GOT3 (cell line): ENCODE measurements around the gene SCN3A.

Experiments used
- DNase-seq: peaks from one replicate; lab custom pipeline; 2025; ENCODE audit warnings: mixed read lengths; lab: John Stamatoyannopoulos, UW

The SCN3A gene

GRCh38 chr2:165203689-165204559, at the start of gene SCN3A:
SCN3A (minus strand) TSS chr2:165204050; CDS start chr2:165176394, 27,656 bp downstream.
- DNase-seq, result no peak

GRCh38 chr2:165253178-165253577, 49.3 kb upstream of the SCN3A start:
- no peak for DNase-seq

- DNase-seq, result no peak
Measured at GRCh38 chr2:165251366-165251765, 47.5 kb upstream of the SCN3A start.

DNA sequence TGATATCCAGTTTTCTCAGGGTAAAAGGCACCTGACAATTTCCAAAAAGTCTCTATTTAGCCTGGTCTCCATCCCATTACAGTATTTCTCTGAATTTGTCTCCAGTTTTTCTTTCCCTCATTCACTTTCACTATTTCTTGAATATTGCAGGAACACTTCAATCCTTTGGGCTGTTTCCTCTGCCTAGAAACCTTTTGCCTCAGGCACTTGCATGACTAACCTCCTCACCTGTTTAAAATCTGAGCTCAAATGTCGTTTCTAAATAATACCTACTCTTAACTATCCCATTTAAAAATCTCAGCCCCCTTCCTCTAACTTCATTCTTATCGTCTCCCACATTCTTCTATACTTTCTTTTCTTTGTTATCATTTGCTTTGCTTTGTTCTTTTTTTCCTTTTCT, 44.4 kb upstream of the SCN3A start:
- no peak for DNase-seq

GRCh38 chr2:165245081-165245793, 41.4 kb upstream of the SCN3A start:
- DNase-seq, result no peak

GRCh38 chr2:165240916-165241315, 37.1 kb upstream of the SCN3A start:
- no peak for DNase-seq

DNA sequence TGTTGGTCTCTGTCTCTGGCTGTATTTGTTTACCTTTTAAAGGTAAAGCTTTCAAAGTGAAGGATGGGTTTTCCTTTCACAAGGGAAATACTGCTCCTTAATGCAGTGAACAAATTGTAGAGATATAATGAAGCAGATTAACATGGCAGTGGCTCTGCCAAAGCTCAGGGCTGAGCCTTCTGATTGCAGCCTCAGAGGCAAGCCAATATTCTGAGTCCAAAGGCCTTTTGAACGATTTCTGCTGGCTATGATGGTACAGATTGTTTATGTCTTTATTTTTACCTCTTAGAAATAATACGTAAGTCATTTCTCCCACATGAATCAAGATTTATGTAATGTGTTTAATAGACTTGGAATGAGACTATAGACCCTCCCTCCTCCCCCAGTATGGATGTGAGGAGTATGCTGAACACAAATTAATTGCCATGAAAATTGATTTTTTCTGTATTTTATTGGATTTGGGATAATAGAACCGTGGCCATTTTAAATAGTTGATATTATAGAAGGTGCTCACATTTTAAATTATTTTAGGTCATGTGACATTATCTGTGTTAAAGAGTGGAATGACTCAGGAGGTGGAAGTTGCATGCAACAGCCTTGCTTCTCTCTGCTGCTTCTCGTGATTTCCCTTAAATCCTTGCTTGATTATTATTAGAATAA, 36.1 kb upstream of the SCN3A start:
- no peak for DNase-seq

- DNase-seq, result no peak
Measured at GRCh38 chr2:165239230-165239629, 35.4 kb upstream of the SCN3A start, which contains the start of gene SCN2A. SCN2A (plus strand) TSS chr2:165239414; CDS start chr2:165295824, 56,410 bp downstream.

GRCh38 chr2:165238295-165238694, 34.4 kb upstream of the SCN3A start:
- DNase-seq, result no peak

DNA sequence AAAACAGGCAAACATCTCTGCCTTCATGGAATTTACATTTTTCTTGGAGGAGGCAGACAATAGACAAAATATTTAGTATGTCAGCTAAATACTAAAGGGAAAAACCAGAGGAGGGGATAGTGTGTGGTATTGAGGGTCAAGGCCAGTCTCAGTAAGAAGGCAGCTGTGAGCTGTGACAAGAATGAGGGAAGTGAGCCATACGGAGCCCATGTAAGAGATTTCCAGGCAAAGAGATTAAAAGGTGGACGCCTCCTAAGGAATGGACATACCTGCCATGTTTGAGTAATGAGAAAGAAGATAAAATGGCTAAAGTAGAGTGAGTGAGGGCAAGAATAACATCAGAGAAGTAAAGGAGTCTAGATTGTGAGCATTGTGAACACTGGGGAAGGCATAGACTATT, 33.2 kb upstream of the SCN3A start:
- DNase-seq, result no peak

GRCh38 chr2:165227571-165227970, 23.7 kb upstream of the SCN3A start:
- DNase-seq, result no peak

DNA sequence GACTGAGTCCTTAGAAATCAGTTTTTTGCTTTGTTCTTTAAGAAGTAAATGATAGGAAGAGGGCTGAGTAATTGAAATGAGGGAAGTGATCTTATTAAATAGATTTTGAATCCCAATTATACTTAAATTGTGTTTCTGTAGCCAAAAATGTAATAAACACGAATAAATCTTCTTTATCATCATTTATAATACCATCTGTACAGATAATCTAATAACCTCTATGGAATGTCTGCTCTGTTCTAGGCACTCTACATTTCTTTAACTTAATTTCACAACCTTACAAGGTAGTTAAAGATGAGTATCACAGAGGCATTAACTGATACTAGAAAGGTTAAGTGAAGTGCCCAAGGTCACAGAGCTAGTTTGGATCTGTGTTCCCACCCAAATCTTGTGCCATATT, 21.1 kb upstream of the SCN3A start:
- DNase-seq, result no peak

GRCh38 chr2:165219481-165219880, 15.6 kb upstream of the SCN3A start:
- no peak for DNase-seq

DNA sequence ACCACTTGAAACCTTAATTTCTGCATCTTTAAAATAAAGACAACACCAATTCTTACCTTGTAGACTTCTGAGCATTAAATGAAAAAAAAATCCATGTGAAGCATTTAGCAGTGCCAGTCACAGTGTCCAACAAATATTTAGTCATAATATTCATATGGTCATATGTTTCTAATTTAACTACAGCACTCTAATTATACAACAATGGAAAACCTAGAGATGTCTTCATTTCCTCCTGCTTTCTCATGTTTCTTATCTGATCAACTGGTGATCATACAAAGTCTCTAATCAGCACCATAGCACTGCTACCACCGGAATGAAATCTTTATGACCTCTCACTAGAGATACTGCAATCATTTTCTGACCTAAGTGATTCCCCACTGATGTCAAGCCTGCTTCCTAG, 10.2 kb upstream of the SCN3A start:
- no peak for DNase-seq

DNA sequence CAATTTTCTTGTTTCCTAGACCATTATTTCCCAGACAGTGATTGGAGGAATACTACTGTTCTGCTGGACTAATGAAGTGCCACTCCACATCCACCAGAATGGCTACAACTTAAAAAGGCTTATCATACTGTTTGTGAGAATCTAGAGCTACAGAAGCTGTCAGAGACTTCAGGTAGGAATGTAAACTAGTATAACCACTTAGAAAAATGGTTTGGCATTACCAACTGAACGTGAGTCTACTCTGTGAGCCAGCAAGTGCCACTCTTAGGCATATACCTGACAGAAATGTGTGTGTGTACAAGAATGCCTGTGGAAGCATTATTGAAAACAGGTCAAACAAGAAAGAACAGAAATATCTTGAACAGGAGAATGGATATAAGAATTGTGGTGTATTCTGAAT, 4.2 kb upstream of the SCN3A start:
- no peak for DNase-seq

- DNase-seq, result no peak
Measured at GRCh38 chr2:165205865-165206264, 2.0 kb upstream of the SCN3A start.

DNA sequence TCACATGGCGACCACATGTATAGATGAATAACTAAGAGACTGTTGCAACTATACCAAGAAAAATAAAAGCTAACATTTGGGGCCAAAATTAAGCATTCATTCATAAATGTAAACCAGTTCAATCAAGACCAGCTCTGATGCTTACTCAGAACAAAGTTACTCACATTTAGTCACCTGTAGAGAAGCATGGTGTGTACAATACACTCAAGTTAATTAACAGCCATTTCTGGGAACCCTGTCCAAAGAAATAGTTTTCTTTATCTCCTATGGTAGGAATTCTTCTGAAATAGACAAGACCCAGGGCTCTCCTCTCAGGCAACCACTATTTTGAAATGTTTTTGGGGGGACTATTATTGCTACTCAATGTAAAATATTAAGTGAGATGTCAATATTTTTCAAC, 1.6 kb downstream of the SCN3A start:
- no peak for DNase-seq

DNA sequence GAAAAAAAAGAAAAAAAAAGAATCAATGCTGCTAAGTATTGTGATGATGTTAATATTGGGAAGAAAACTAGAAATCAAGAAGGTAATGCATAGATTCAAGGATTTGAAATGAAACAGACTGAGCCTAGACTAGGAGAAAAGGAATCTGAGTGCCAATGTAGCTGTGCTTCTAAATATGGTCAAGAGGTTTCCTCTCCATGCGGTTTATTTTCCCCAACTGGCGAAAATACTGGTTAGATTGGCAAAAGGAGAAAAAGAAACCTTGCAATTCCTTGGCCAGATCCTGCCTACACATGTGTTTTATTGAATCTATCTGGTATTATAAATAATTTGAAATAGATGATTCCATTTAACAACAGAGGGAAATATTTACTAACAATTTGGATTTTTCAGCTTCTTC, 5.7 kb downstream of the SCN3A start:
- no peak for DNase-seq

DNA sequence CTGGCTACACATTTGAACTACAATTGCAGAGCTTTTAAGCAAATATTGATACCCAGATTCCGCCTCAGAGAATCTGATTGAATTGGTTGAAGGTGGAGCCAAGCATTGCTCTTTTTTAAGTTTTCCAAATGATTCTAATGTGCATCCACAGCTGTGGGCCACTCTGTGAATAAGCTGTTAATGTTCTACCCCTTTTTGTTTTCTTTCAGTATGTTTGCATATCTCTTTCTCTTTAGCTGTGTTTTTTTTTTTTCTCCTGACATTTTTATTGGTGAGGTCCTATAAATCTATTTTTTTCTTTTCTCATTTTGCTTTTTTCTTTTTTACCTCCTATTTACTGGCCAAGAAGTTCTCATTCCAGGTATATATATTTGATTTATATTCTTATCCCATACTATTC, 6.5 kb downstream of the SCN3A start:
- no peak for DNase-seq

- DNase-seq, result no peak
Measured at GRCh38 chr2:165196411-165196810, 7.4 kb downstream of the SCN3A start.

DNA sequence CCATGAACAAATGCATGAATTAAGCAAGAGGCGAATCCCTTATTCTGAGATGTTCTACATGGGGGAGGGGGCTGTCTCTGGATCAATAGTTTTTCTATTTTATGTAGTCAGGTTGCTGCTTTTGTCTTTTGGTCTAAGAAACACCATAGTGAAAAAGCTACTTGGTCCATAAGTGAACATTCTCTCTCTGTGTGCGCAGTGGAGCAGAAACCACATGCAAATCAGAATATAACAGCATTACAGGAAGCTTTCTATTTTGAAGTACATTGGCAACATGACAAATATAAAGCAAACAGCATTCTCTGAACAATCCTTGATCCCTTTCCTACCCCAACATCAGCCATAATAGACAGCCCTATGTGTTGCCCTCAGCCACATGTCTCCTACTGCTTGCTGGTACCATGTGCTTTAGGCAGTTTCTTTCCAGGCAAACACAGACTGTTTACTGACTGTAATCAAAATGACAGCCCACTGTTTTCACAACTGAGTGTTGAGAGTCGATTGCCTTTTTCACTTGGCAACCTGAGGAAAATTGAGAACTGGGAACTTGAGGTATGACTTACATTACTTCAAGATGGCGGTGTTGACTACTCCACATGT, 10.6 kb downstream of the SCN3A start:
- no peak for DNase-seq

DNA sequence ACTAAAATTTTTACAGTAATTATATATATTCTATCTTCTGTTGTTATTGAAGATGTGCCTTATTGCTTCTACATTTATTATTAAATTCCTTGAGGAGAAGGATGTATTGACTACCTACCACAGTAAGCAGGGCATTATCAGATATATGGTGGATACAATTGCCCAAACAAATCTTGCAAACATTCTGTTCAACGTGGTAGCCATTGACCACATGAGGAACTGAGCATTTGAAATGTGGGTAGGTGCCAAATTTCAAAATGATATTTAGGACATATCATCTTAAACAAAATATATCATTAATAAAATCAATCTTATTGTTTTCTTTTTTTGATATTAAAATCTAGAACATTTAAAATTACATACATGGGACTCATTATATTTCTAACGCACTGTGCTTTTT, 11.1 kb downstream of the SCN3A start:
- no peak for DNase-seq
